Gastroesophageal sphincter (tissue), 4 donors: ENCODE measurements around the gene ITGB1BP1. TPM values are rescaled to one million over a fixed set of nuclear protein-coding genes. Genes with fewer than 3 reads are reported as not detected.

Experiments used
- ATAC-seq: fragments of 150-250 bp; one replicate; pipeline ENCODE4 v1.9.1; 2016; ENCODE audit warnings: mild to moderate bottlenecking, moderate library complexity
- H3K27ac ChIP-seq, 4 donors: fragments of 200-600 bp; sonication (generic) in 3 of 4; 1 replicate in 3 of 4; 2 replicates in 1 of 4; pipeline ENCODE4 v1.5.1; 2016 to 2019
- H3K27me3 ChIP-seq: fragments of 200-600 bp; sonication (generic); one replicate; pipeline ENCODE4 v1.5.1; 2019
- H3K36me3 ChIP-seq, 2 donors: fragments of 200-600 bp; sonication (generic); one replicate each; pipeline ENCODE4 v1.5.1; 2019; ENCODE audit warnings: control low read depth in 1 of 2
- H3K4me1 ChIP-seq, 3 donors: fragments of 200-600 bp; sonication (generic); 1 replicate in 2 of 3; 2 replicates in 1 of 3; pipeline ENCODE4 v1.5.1; 2016 to 2019; ENCODE audit warnings: control low read depth in 2 of 3
- H3K4me3 ChIP-seq, 2 donors: fragments of 200-600 bp; sonication (generic); one replicate each; pipeline ENCODE4 v1.5.1; 2019; ENCODE audit warnings: mild to moderate bottlenecking in 1 of 2, moderate library complexity in 1 of 2
- H3K9me3 ChIP-seq, 3 donors: fragments of 200-600 bp; sonication (generic); one replicate each; pipeline ENCODE4 v1.5.1; 2017 to 2019; ENCODE audit warnings: control low read depth in 2 of 3
- EP300 ChIP-seq: sonication (generic); formaldehyde crosslinking; IDR thresholded peaks from one replicate; pipeline ENCODE4 v1.6.1; 2017; ENCODE audit warnings: antibody characterized with exemption, mild to moderate bottlenecking
- POLR2A ChIP-seq, 2 donors: fragments of 450-650 bp; IDR thresholded peaks; one replicate each; pipeline ENCODE4 v1.6.1; 2017; ENCODE audit warnings: antibody characterized with exemption in 2 of 2, mild to moderate bottlenecking in 2 of 2, moderate library complexity in 1 of 2
- POLR2AphosphoS5 ChIP-seq: sonication (generic); formaldehyde crosslinking; IDR thresholded peaks from one replicate; pipeline ENCODE4 v1.6.1; 2017; ENCODE audit warnings: antibody characterized with exemption
- WGBS, 2 donors: methylation state at CpG; one replicate each; pipeline ENCODE4 v1.1.5; 2018; ENCODE audit warnings: low coverage in 1 of 2; 5-methylcytosine and 5-hydroxymethylcytosine counted together
- total RNA-seq, 4 donors: library from RNA; depleted of rRNA; stranded (reverse); fragments of >200 nt; gene quantifications; one replicate each; pipeline ENCODE4 v1.1.0, GENCODE V29; 2016
- TF ChIP-seq, protein P1 (sequence below), 4 experiments: fragments of 200-600 bp in 2 of 4; fragments of 450-650 bp in 2 of 4; sonication (generic) in 1 of 4; IDR thresholded peaks; one replicate each; pipeline ENCODE4 v1.5.1; 2017 to 2019; ENCODE audit warnings: antibody characterized with exemption in 4 of 4, mild to moderate bottlenecking in 2 of 4, moderate library complexity in 2 of 4

ITGB1BP1 gene
- total RNA-seq, 4 donors from 2014 or later: 52.8 to 80.4 (median 69.6) TPM

DNA sequence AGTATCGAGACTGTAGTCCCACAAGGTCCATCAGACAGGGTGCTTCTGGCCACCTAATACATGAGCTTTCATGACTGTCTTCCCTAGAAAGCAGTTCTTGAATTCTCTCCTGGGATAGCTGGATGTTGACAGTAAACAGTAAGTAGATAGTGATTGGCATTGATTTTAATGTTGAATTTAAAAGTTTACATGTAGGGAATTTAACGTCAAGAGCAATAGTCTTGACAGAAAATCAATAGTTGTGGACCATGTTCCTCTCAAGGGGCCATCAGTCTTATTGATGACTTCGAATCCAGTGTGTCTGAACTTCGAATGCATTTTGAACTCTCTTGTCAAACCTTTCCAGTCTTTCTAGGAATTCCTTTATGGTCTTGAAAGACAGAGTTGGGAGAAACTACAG lies 63.9 kb downstream of the ITGB1BP1 start:
- Histone ChIP-seq H3K27ac (no peak overlapping the region), H3K4me1 (no peaks in the 10 kb centered on the region), H3K36me3 (peaks cover 0 to 92% of the 10 kb centered on the region in 2 donors), H3K4me3 (no peak overlapping the region), H3K27me3 (no peaks in the 10 kb centered on the region), H3K9me3 (no peaks in the 10 kb centered on the region)
- no peak for ATAC-seq
- WGBS, 2 donors: 81 to 96% methylated on average over 3 to 4 of the region's 4 CpGs
- TF ChIP-seq, protein P1, sequence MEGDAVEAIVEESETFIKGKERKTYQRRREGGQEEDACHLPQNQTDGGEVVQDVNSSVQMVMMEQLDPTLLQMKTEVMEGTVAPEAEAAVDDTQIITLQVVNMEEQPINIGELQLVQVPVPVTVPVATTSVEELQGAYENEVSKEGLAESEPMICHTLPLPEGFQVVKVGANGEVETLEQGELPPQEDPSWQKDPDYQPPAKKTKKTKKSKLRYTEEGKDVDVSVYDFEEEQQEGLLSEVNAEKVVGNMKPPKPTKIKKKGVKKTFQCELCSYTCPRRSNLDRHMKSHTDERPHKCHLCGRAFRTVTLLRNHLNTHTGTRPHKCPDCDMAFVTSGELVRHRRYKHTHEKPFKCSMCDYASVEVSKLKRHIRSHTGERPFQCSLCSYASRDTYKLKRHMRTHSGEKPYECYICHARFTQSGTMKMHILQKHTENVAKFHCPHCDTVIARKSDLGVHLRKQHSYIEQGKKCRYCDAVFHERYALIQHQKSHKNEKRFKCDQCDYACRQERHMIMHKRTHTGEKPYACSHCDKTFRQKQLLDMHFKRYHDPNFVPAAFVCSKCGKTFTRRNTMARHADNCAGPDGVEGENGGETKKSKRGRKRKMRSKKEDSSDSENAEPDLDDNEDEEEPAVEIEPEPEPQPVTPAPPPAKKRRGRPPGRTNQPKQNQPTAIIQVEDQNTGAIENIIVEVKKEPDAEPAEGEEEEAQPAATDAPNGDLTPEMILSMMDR (IDR thresholded peaks at IDR 0.05): no peak
- TF ChIP-seq EP300 (no peak), POLR2A (IDR thresholded peaks at IDR 0.05) (no peak), POLR2AphosphoS5 (no peak)

- peaks cover 0 to 94% of the 10 kb centered on the region in 2 donors for H3K36me3 ChIP-seq
- 56 to 67% methylated on average over 1 of the region's 1 CpG for WGBS, 2 donors
- no peak for ATAC-seq
Observed at GRCh38 chr2:9358846-9359245, 64.5 kb downstream of the ITGB1BP1 start.

GRCh38 chr2:9356261-9356660 lies 67.1 kb downstream of the ITGB1BP1 start:
- Histone ChIP-seq H3K4me3 (no peak overlapping the region), H3K4me1 (no peaks in the 10 kb centered on the region), H3K9me3 (no peaks in the 10 kb centered on the region), H3K27me3 (no peaks in the 10 kb centered on the region), H3K36me3 (peaks cover 0 to 95% of the 10 kb centered on the region in 2 donors), H3K27ac (no peak overlapping the region)
- WGBS, 2 donors: 80 to 82% methylated on average over 9 to 11 of the region's 11 CpGs
- no peak for ATAC-seq
- TF ChIP-seq POLR2AphosphoS5 (no peak), EP300 (no peak), POLR2A (IDR thresholded peaks at IDR 0.05) (no peak)
- TF ChIP-seq, protein P1 (IDR thresholded peaks at IDR 0.05): no peak

More at GRCh38 chr2:9358846-9359245, 64.5 kb downstream of the ITGB1BP1 start:
- no peak for TF ChIP-seq POLR2A (IDR thresholded peaks at IDR 0.05)
- no peak for TF ChIP-seq EP300
- no peak for TF ChIP-seq POLR2AphosphoS5
- TF ChIP-seq, protein P1 (IDR thresholded peaks at IDR 0.05): no peak
- no peaks in the 10 kb centered on the region for H3K4me1 ChIP-seq
- no peaks in the 10 kb centered on the region for H3K27me3 ChIP-seq
- no peak overlapping the region for H3K4me3 ChIP-seq
- H3K27ac ChIP-seq: no peak overlapping the region
- H3K9me3 ChIP-seq: no peaks in the 10 kb centered on the region

GRCh38 chr2:9355716-9356115 lies 67.6 kb downstream of the ITGB1BP1 start:
- Histone ChIP-seq H3K36me3 (peaks cover 0 to 95% of the 10 kb centered on the region in 2 donors), H3K4me1 (no peaks in the 10 kb centered on the region), H3K4me3 (no peak overlapping the region), H3K27me3 (no peaks in the 10 kb centered on the region), H3K9me3 (no peaks in the 10 kb centered on the region), H3K27ac (no peak overlapping the region)
- TF ChIP-seq POLR2AphosphoS5 (no peak), POLR2A (IDR thresholded peaks at IDR 0.05) (no peak), EP300 (no peak)
- TF ChIP-seq, protein P1 (IDR thresholded peaks at IDR 0.05): no peak
- WGBS, 2 donors: 68 to 73% methylated on average over 4 of the region's 4 CpGs
- no peak for ATAC-seq

- no peak for ATAC-seq
- H3K4me3 ChIP-seq: no peak overlapping the region
- peaks cover 0 to 97% of the 10 kb centered on the region in 2 donors for H3K36me3 ChIP-seq
- H3K27me3 ChIP-seq: no peaks in the 10 kb centered on the region
- 89 to 92% methylated on average over 3 of the region's 3 CpGs for WGBS, 2 donors
- no peak for TF ChIP-seq POLR2A (IDR thresholded peaks at IDR 0.05)
- TF ChIP-seq, protein P1 (IDR thresholded peaks at IDR 0.05): no peak
- TF ChIP-seq EP300: no peak
- TF ChIP-seq POLR2AphosphoS5: no peak
- no peaks in the 10 kb centered on the region for H3K9me3 ChIP-seq
- H3K27ac ChIP-seq: no peak overlapping the region
- no peaks in the 10 kb centered on the region for H3K4me1 ChIP-seq
Observed at GRCh38 chr2:9355270-9355669, 68.1 kb downstream of the ITGB1BP1 start.
